Mucosa of descending colon (tissue), 3 donors: ENCODE measurements around the gene MAP6D1. TPM values are rescaled to one million over a fixed set of nuclear protein-coding genes. Genes with fewer than 3 reads are reported as not detected.

Source experiments
- ATAC-seq: fragments of 200-7000 bp; cut with Tn5 transposase; one replicate; pipeline ENCODE4 v1.9.1; 2020; ENCODE audit warnings: mild to moderate bottlenecking, moderate library complexity
- DNase-seq, 3 donors: peaks; one replicate each; pipeline ENCODE4 v3.0.0-alpha.2; 2020
- H3K36me3 ChIP-seq: fragments of 200-600 bp; one replicate; pipeline ENCODE4 v1.8.0; 2021; ENCODE audit warnings: low read depth, mild to moderate bottlenecking
- H3K4me1 ChIP-seq: fragments of 200-600 bp; one replicate; pipeline ENCODE4 v1.8.0; 2021; ENCODE audit warnings: low read depth, mild to moderate bottlenecking
- H3K4me3 ChIP-seq: fragments of 200-600 bp; one replicate; pipeline ENCODE4 v1.8.0; 2021; ENCODE audit warnings: mild to moderate bottlenecking
- H3K9me3 ChIP-seq: fragments of 200-600 bp; one replicate; pipeline ENCODE4 v1.8.0; 2021; ENCODE audit warnings: mild to moderate bottlenecking
- CTCF ChIP-seq: fragments of 200-600 bp; IDR thresholded peaks from one replicate; pipeline ENCODE4 v1.8.0; 2022; ENCODE audit warnings: antibody characterized with exemption, mild to moderate bottlenecking
- intact Hi-C, 2 donors: fragments of 100-400 bp; cut with DNase I in 1 of 2; cut with micrococcal nuclease in 1 of 2; formaldehyde crosslinking; loops; one replicate each; pipeline versions ENCODE4 v1.11.0 to v1.11.1; 2022; cut with DNase I, micrococcal nuclease
- total RNA-seq, 3 donors: library from RNA; stranded (reverse); fragmentation: NEBNext Ultra II Directional in 2 of 3; extraction: Animal tissue kit (Norgen Biotek cat#: 25700) in 2 of 3; gene quantifications; one replicate each; pipeline versions ENCODE4 v1.2.1 to v1.2.4, GENCODE V29; 2021 to 2023
- donor health status: DM: no; HTN: no; CAD: no; lungs with moderate emphysema.
- donor health status: DM: no; HTN: no; CAD: no.
- donor health status: DM: no; HTN: yes; CAD: no.

The MAP6D1 gene
- total RNA-seq, 3 donors from 2014 or later, result 0.55 to 3.1 (median 1.2) TPM

GRCh38 chr3:183799461-183799860 is 25.9 kb downstream of the MAP6D1 start:
- intact Hi-C loops, result no loop called here
- Histone ChIP-seq H3K36me3 (no peaks in the 10 kb centered on the region), H3K9me3 (no peaks in the 10 kb centered on the region), H3K4me3 (no peak overlapping the region), H3K4me1 (no peaks in the 10 kb centered on the region)
- no peak for ATAC-seq
- no peak for TF ChIP-seq CTCF
- no peak for DNase-seq

- intact Hi-C loops, result no loop called here
- no peaks in the 10 kb centered on the region for H3K4me1 ChIP-seq
- no peak overlapping the region for H3K4me3 ChIP-seq
- DNase-seq, result no peak
- no peak for TF ChIP-seq CTCF
- ATAC-seq, result no peak
- H3K9me3 ChIP-seq, result no peaks in the 10 kb centered on the region
- no peaks in the 10 kb centered on the region for H3K36me3 ChIP-seq
These were observed 27.4 kb downstream of the MAP6D1 start for GRCh38 chr3:183797996-183798395.

GRCh38 chr3:183796372-183796771 is 29.0 kb downstream of the MAP6D1 start:
- Histone ChIP-seq H3K36me3 (no peaks in the 10 kb centered on the region), H3K4me1 (no peaks in the 10 kb centered on the region), H3K9me3 (no peaks in the 10 kb centered on the region), H3K4me3 (no peak overlapping the region)
- intact Hi-C loops, result no loop called here
- ATAC-seq (no peak), DNase-seq (no peak)
- TF ChIP-seq CTCF, result no peak

GRCh38 chr3:183794452-183794851 is 30.9 kb downstream of the MAP6D1 start:
- intact Hi-C loops, result no loop called here
- Histone ChIP-seq H3K4me3 (no peak overlapping the region), H3K36me3 (no peaks in the 10 kb centered on the region), H3K4me1 (no peaks in the 10 kb centered on the region), H3K9me3 (no peaks in the 10 kb centered on the region)
- DNase-seq, result no peak
- no peak for ATAC-seq
- no peak for TF ChIP-seq CTCF

GRCh38 chr3:183792976-183793375 is 32.4 kb downstream of the MAP6D1 start:
- DNase-seq (no peak), ATAC-seq (no peak)
- intact Hi-C loops, result no loop called here
- TF ChIP-seq CTCF, result no peak
- no peak overlapping the region for H3K4me3 ChIP-seq
- no peaks in the 10 kb centered on the region for H3K36me3 ChIP-seq
- no peaks in the 10 kb centered on the region for H3K9me3 ChIP-seq
- no peaks in the 10 kb centered on the region for H3K4me1 ChIP-seq

GRCh38 chr3:183790700-183791099 is 34.7 kb downstream of the MAP6D1 start:
- DNase-seq (no peak), ATAC-seq (no peak)
- peaks cover 3% of the 10 kb centered on the region for H3K36me3 ChIP-seq
- intact Hi-C loops, result no loop called here
- TF ChIP-seq CTCF, result no peak
- no peaks in the 10 kb centered on the region for H3K4me1 ChIP-seq
- H3K9me3 ChIP-seq, result no peaks in the 10 kb centered on the region
- no peak overlapping the region for H3K4me3 ChIP-seq
